C4-2B (cell line): ENCODE measurements around the gene OIT3.

ENCODE experiments used
- CTCF ChIP-seq: fragments of 450-650 bp; conservative IDR thresholded peaks from 2 replicates; pipeline ENCODE4 v1.5.1; 2017; ENCODE audit warnings: mild to moderate bottlenecking
- ZFX ChIP-seq: fragments of 450-650 bp; IDR thresholded peaks from 2 replicates; pipeline ENCODE4 v1.6.1; 2017

- TF ChIP-seq CTCF, result no peak
- no peak for TF ChIP-seq ZFX
Observed at GRCh38 chr10:72954596-72955554, 61.3 kb downstream of the OIT3 start, which contains the start of gene PLA2G12B.
